Smooth muscle cell (in vitro differentiated cells): Measurements from ENCODE around the gene KCNB1. TPM values are rescaled to one million over a fixed set of nuclear protein-coding genes. Genes with fewer than 3 reads are reported as not detected.
"Not testable (repeated sequence)": the region's sequence is repeated elsewhere in the genome, so short reads cannot be mapped to it uniquely, and the experiment has no call there.

Experiments
- DNase-seq: peaks from one replicate; lab custom pipeline; 2025; ENCODE audit not compliant: unreplicated experiment; lab: John Stamatoyannopoulos, UW
- H2AFZ ChIP-seq: fragments of 200-600 bp; sonication (generic); 2 replicates; pipeline ENCODE4 v1.6.0; 2016; ENCODE audit warnings: antibody characterized with exemption, low read depth, mild to moderate bottlenecking
- H3F3A ChIP-seq: fragments of 200-600 bp; sonication (generic); 2 replicates; pipeline ENCODE4 v1.6.0; 2017; ENCODE audit warnings: antibody characterized with exemption, low read depth
- H3K27ac ChIP-seq: fragments of 200-600 bp; sonication (generic); 2 replicates; pipeline ENCODE4 v1.5.1; 2016; ENCODE audit warnings: low read depth, mild to moderate bottlenecking
- H3K27me3 ChIP-seq: fragments of 200-600 bp; sonication (generic); 2 replicates; pipeline ENCODE4 v1.6.1; 2016; ENCODE audit warnings: low read depth, mild to moderate bottlenecking
- H3K36me3 ChIP-seq: fragments of 200-600 bp; sonication (generic); 2 replicates; pipeline ENCODE4 v1.5.1; 2016; ENCODE audit warnings: low read depth
- H3K4me1 ChIP-seq: fragments of 200-600 bp; sonication (generic); 2 replicates; pipeline ENCODE4 v1.5.1; 2016; ENCODE audit warnings: low read depth
- H3K4me2 ChIP-seq: fragments of 200-600 bp; sonication (generic); 2 replicates; pipeline ENCODE4 v1.6.0; 2016; ENCODE audit warnings: mild to moderate bottlenecking
- H3K4me3 ChIP-seq: fragments of 200-600 bp; sonication (generic); 2 replicates; pipeline ENCODE4 v1.5.1; 2016; ENCODE audit warnings: mild to moderate bottlenecking
- H3K79me2 ChIP-seq: fragments of 200-600 bp; sonication (generic); 2 replicates; pipeline ENCODE4 v1.6.0; 2016; ENCODE audit warnings: low read depth, mild to moderate bottlenecking
- H3K9ac ChIP-seq: fragments of 200-600 bp; sonication (generic); 2 replicates; pipeline ENCODE4 v1.6.0; 2016; ENCODE audit warnings: low read depth
- H3K9me3 ChIP-seq: fragments of 200-600 bp; sonication (generic); replicated peaks from 2 replicates; pipeline ENCODE4 v1.5.1; 2016; ENCODE audit warnings: low read depth
- H4K20me1 ChIP-seq: fragments of 200-600 bp; sonication (generic); 2 replicates; pipeline ENCODE4 v1.6.0; 2016; ENCODE audit warnings: low read depth
- CTCF ChIP-seq: fragments of 200-600 bp; sonication (generic); IDR thresholded peaks from 2 replicates; pipeline ENCODE4 v1.5.1; 2017; ENCODE audit warnings: borderline replicate concordance, mild to moderate bottlenecking, antibody characterized with exemption; ENCODE audit not compliant: insufficient read depth, poor library complexity, severe bottlenecking
- WGBS: methylation state at CpG from one replicate; pipeline ENCODE4 v1.1.7; 2016; ENCODE audit warnings: low lambda C conversion rate; 5-methylcytosine and 5-hydroxymethylcytosine counted together
- polyA plus RNA-seq: library from polyadenylated mRNA; unstranded; fragments of >200 nt; fragmentation: Nextera tagmentation; extraction: Ambion mirVana; gene quantifications from 2 replicates; pipeline ENCODE4 v1.2.1, GENCODE V29; 2016
- total RNA-seq: library from RNA; depleted of rRNA; stranded (reverse); fragments of >200 nt; gene quantifications from 2 replicates; pipeline ENCODE4 v1.2.3, GENCODE V29; 2014

The KCNB1 gene
- total and polyA plus RNA-seq, 2 experiments from 2014 or later: not detected

GRCh38 chr20:49411221-49411925 is 71.1 kb downstream of the KCNB1 start:
- Histone ChIP-seq H2AFZ (no peak overlapping the region), H3K27me3 (peaks cover 42% of the 10 kb centered on the region), H4K20me1 (no peaks in the 10 kb centered on the region), H3K4me2 (no peak overlapping the region), H3K9me3 (no peaks in the 10 kb centered on the region), H3F3A (no peaks in the 10 kb centered on the region), H3K27ac (no peak overlapping the region), H3K79me2 (no peaks in the 10 kb centered on the region), H3K4me1 (no peaks in the 10 kb centered on the region), H3K36me3 (no peaks in the 10 kb centered on the region), H3K4me3 (no peak overlapping the region), H3K9ac (no peak overlapping the region)
- 70% methylated on average over 10 of the region's 10 CpGs for WGBS
- TF ChIP-seq CTCF: no peak
- no peak for DNase-seq

- not testable (repeated sequence) for H3K4me2 ChIP-seq, H3K9me3 ChIP-seq, H3K79me2 ChIP-seq, H3F3A ChIP-seq, H4K20me1 ChIP-seq, H2AFZ ChIP-seq, H3K4me1 ChIP-seq, H3K4me3 ChIP-seq, DNase-seq, H3K9ac ChIP-seq, H3K27ac ChIP-seq, H3K36me3 ChIP-seq
- 48% methylated on average over 5 of the region's 5 CpGs for WGBS
- H3K27me3 ChIP-seq: peaks cover 46% of the 10 kb centered on the region
Measured at GRCh38 chr20:49409975-49410621, 72.4 kb downstream of the KCNB1 start.

GRCh38 chr20:49409302-49409974 is 73.0 kb downstream of the KCNB1 start:
- Histone ChIP-seq H3K9me3 (no peaks in the 10 kb centered on the region), H3K4me3 (no peak overlapping the region), H4K20me1 (no peaks in the 10 kb centered on the region), H3F3A (no peaks in the 10 kb centered on the region), H3K79me2 (no peaks in the 10 kb centered on the region), H3K36me3 (no peaks in the 10 kb centered on the region), H3K27ac (no peak overlapping the region), H3K4me2 (no peak overlapping the region), H2AFZ (no peak overlapping the region), H3K4me1 (no peaks in the 10 kb centered on the region), H3K9ac (no peak overlapping the region), H3K27me3 (peaks cover 48% of the 10 kb centered on the region)
- no peak for TF ChIP-seq CTCF
- 95% methylated on average over 13 of the region's 13 CpGs for WGBS
- DNase-seq: no peak

GRCh38 chr20:49408509-49409104 is 73.9 kb downstream of the KCNB1 start:
- peaks cover 41% of the 10 kb centered on the region for H3K27me3 ChIP-seq
- H3F3A ChIP-seq: no peaks in the 10 kb centered on the region
- H3K9ac ChIP-seq: no peak overlapping the region
- H3K79me2 ChIP-seq: no peaks in the 10 kb centered on the region
- H3K9me3 ChIP-seq: no peaks in the 10 kb centered on the region
- 94% methylated on average over 11 of the region's 11 CpGs for whole genome bisulfite sequencing
- no peak overlapping the region for H3K4me2 ChIP-seq
- DNase-seq: no peak
- TF ChIP-seq CTCF: no peak
- H3K27ac ChIP-seq: no peak overlapping the region
- H2AFZ ChIP-seq: no peak overlapping the region
- no peak overlapping the region for H3K4me3 ChIP-seq
- H4K20me1 ChIP-seq: no peaks in the 10 kb centered on the region
- no peaks in the 10 kb centered on the region for H3K36me3 ChIP-seq
- H3K4me1 ChIP-seq: no peaks in the 10 kb centered on the region
